ENCODE measurements around the gene XRCC4.

- TF ChIP-seq CTCF (IDR thresholded peaks at IDR 0.05) (no peak), EZH2phosphoT487 (IDR thresholded peaks at IDR 0.05) (no peak), EZH2 (IDR thresholded peaks at IDR 0.05) (no peak)
These were observed 260.2 kb downstream of the XRCC4 start for GRCh38 chr5:83337453-83338035.

All from neural progenitor cell (in vitro differentiated cells).